ENCODE data around the gene CHRNB2.

CHRNB2 gene

GRCh38 chr1:154556422-154556821 is 11.2 kb upstream of the CHRNB2 start:
- Mint-ChIP-seq H3K36me3 (ENCODE audit: low read depth) (peaks cover 38% of the 10 kb centered on the region), H3K4me1 (peaks cover 36% of the 10 kb centered on the region), H3K9me3 (no peaks in the 10 kb centered on the region), H3K4me3 (peak overlapping the region; percentile 90 to 94 (median 94)), H3K27me3 (ENCODE audit: low read depth) (no peaks in the 10 kb centered on the region), H3K27ac (peak overlapping the region; percentile 55 to 80 (median 68))
- TF ChIP-seq CTCF (IDR thresholded peaks at IDR 0.05; ENCODE audit: unreplicated experiment in 3 of 3), result no peak

GRCh38 chr1:154557248-154557938 is 10.2 kb upstream of the CHRNB2 start:
- no peaks in the 10 kb centered on the region for H3K9me3 Mint-ChIP-seq
- H3K27me3 Mint-ChIP-seq (ENCODE audit: low read depth), result no peaks in the 10 kb centered on the region
- H3K36me3 Mint-ChIP-seq (ENCODE audit: low read depth), result peaks cover 33% of the 10 kb centered on the region
- peak overlapping the region; percentile 90 to 94 (median 94) for H3K4me3 Mint-ChIP-seq
- H3K27ac Mint-ChIP-seq, result peak overlapping the region; percentile 69 to 91 (median 90)
- H3K4me1 Mint-ChIP-seq, result peaks cover 36% of the 10 kb centered on the region
- no peak for TF ChIP-seq CTCF (IDR thresholded peaks at IDR 0.05; ENCODE audit: unreplicated experiment in 3 of 3)

- Mint-ChIP-seq H3K27ac (peak within 1 kb of the TSS; percentile 87 to 97 (median 94)), H3K36me3 (ENCODE audit: low read depth) (peaks cover 28% of the 10 kb centered on the region), H3K27me3 (ENCODE audit: low read depth) (peaks cover under 1% of the 10 kb centered on the region), H3K4me1 (peaks cover 36% of the 10 kb centered on the region), H3K4me3 (peak within 1 kb of the TSS; percentile 91 to 94 (median 94)), H3K9me3 (no peaks in the 10 kb centered on the region)
- no peak for TF ChIP-seq CTCF (IDR thresholded peaks at IDR 0.05; ENCODE audit: unreplicated experiment in 3 of 3)
These were observed 9.4 kb upstream of the CHRNB2 start, which contains the start of gene UBE2Q1 for GRCh38 chr1:154557939-154558719. TSS of gene UBE2Q1 (minus strand) at chr1:154558662. CDS start at chr1:154558553, 109 bp downstream.

GRCh38 chr1:154558720-154559465 is 8.7 kb upstream of the CHRNB2 start:
- peaks cover 31% of the 10 kb centered on the region for H3K4me1 Mint-ChIP-seq
- peak overlapping the region; percentile 87 to 97 (median 94) for H3K27ac Mint-ChIP-seq
- peaks cover 8% of the 10 kb centered on the region for H3K27me3 Mint-ChIP-seq (ENCODE audit: low read depth)
- peaks cover 21% of the 10 kb centered on the region for H3K36me3 Mint-ChIP-seq (ENCODE audit: low read depth)
- H3K4me3 Mint-ChIP-seq, result peak overlapping the region; percentile 89 to 92 (median 91)
- H3K9me3 Mint-ChIP-seq, result no peaks in the 10 kb centered on the region
- TF ChIP-seq CTCF (IDR thresholded peaks at IDR 0.05; ENCODE audit: unreplicated experiment in 3 of 3), result no peak

- H3K36me3 Mint-ChIP-seq (ENCODE audit: low read depth), result peaks cover 17% of the 10 kb centered on the region
- peak overlapping the region; percentile 87 to 97 (median 94) for H3K27ac Mint-ChIP-seq
- no peaks in the 10 kb centered on the region for H3K9me3 Mint-ChIP-seq
- peak; percentile 93 for TF ChIP-seq CTCF (IDR thresholded peaks at IDR 0.05; ENCODE audit: unreplicated experiment in 3 of 3)
- H3K4me3 Mint-ChIP-seq, result peak overlapping the region; percentile 89 to 92 (median 91)
- H3K4me1 Mint-ChIP-seq, result peaks cover 31% of the 10 kb centered on the region
- peaks cover 12% of the 10 kb centered on the region for H3K27me3 Mint-ChIP-seq (ENCODE audit: low read depth)
These were observed 8.0 kb upstream of the CHRNB2 start for GRCh38 chr1:154559466-154560044.

Data from nephron (organoid).